LoVo (cell line): ENCODE results near the gene FIBCD1.

ENCODE experiments used
- DNase-seq: peaks from one replicate; pipeline ENCODE4 v3.0.0-alpha.2; 2016; ENCODE audit warnings: low spot score

FIBCD1 gene

GRCh38 chr9:130938652-130939404 is at the start of gene FIBCD1:
Gene FIBCD1, minus strand, starts transcription at chr9:130939247. Its CDS starts 640 bp downstream, at chr9:130938607.
- DNase-seq: peak; percentile 48

- no peak for DNase-seq
These were observed 49.3 kb upstream of the FIBCD1 start for GRCh38 chr9:130988400-130988747.

DNA sequence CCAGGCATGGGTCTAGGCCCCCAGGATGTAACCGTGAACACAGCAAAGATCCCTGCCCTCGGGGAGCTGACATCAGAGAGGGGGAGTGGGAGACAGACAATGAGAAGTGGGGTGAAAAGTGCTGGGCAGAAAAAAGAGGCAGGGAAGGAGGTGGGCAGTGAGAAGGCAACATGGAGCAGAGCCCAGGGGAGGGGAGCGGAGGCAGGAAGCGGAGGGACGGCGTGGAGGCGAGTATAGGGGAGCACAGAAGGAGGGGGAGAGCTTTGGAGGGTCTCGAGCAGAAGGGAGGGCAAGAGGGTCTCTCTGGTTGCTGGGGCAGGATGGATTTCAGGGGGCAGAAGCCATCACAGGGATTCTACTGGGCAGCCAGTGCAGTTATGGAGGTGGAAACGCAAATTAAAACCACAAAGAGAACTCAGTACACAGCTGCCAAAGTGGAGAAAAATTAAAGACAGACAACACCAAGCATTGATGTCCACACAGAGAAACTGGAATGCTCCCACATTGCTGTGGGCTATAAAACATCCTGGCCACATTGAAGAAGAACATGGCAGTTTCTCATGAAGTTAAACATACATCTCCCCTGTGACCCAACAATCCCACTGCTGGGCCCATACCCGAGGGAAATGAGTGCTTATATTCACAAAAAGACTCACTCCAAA is 48.8 kb upstream of the FIBCD1 start:
- DNase-seq: no peak

- DNase-seq: no peak
These were observed 48.0 kb upstream of the FIBCD1 start for GRCh38 chr9:130987054-130987453.

DNA sequence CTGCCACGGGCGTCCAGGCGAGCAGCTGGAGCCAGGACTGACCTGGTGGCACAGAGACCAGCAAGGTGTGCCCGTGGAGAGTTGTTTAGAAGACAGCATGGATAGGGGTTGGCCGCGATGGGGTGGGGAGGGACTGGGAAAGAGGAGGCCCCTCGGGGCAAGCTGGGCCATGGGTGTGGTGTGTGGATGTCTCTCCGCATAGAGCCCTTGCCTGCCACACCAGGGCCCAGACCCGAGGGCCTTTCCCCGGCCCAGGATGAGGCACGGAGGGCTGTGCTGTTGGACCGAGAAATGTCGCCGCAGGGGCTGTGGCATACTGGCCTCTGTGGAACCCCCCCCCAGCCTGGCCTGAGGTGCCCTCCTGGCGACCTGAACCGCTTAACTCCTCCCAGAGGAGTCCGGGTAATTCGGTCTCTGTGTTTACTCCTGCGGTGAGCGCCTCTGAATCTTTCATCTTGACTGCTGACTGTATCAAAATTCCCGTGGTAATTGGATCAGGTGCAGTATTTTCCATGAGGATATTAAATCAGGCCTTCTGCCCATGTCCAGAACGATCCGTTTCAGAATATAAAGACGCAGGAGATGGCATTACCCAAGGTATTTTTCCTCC is 47.4 kb upstream of the FIBCD1 start:
- DNase-seq: no peak

- no peak for DNase-seq
These were observed 46.6 kb upstream of the FIBCD1 start for GRCh38 chr9:130985606-130986162.

- DNase-seq: no peak
These were observed 46.0 kb upstream of the FIBCD1 start for GRCh38 chr9:130985029-130985428.

DNA sequence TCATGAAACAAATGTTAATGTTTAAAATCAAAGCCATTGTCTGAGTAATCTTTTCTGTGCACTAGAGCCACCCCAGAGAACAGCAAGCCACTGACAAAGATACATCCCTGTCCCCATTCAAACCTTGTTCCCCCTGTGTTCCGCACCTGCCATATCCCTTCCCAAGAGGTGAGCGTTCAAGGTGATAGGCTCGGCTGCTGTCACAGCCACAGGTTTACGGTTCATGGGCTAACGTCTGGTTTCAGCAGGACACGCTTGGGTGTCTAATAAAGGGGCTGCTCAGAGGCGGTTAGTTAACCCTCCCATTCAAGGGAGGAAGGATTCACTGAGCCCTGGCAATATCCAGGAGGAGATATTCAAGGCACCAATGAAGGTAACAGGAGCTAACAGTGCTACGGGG is 45.5 kb upstream of the FIBCD1 start:
- no peak for DNase-seq

DNA sequence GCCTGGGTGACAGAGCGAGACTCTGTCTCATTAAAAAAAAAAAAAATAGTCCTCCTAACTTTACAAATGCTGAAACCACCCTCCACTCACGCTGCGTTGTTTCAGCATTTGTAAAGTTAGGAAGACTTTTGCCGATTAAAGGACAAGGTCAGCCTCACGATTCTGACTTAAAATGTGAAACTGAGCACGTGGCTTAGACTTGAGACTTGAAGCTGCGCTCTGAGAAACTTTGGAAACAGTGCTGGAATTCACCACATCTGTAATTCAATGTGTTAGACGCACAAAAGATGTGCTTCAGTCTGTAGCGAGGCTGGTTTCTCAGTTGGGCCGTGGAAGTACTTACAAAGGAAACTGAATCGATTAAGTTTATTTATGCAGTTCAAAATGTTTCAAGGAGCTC is 44.9 kb upstream of the FIBCD1 start:
- DNase-seq: no peak

GRCh38 chr9:130983359-130983670 is 44.3 kb upstream of the FIBCD1 start:
- no peak for DNase-seq

GRCh38 chr9:130982636-130983358 is 43.8 kb upstream of the FIBCD1 start:
- no peak for DNase-seq

DNA sequence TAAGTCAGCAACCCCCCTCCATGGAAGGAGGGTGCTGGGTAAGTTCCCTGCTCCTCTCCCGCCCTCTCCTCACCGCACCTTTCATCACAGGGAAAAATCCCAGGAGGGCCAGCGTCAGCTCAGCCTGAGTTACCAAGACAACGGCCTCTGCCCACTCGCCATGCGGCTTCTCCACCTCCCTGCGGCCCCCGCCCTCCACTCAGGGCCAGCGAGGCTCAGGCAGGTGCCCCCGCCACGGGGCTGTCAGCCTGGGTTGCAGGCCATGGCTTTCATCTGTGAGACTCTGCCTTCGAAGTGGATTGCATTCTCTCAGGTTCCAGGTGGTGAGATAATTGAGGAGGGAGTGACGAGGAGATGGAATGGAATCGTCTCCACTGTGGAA is 42.7 kb upstream of the FIBCD1 start:
- DNase-seq: no peak

GRCh38 chr9:130981002-130981755 is 42.1 kb upstream of the FIBCD1 start:
- no peak for DNase-seq

GRCh38 chr9:130980526-130980925 is 41.5 kb upstream of the FIBCD1 start:
- no peak for DNase-seq

DNA sequence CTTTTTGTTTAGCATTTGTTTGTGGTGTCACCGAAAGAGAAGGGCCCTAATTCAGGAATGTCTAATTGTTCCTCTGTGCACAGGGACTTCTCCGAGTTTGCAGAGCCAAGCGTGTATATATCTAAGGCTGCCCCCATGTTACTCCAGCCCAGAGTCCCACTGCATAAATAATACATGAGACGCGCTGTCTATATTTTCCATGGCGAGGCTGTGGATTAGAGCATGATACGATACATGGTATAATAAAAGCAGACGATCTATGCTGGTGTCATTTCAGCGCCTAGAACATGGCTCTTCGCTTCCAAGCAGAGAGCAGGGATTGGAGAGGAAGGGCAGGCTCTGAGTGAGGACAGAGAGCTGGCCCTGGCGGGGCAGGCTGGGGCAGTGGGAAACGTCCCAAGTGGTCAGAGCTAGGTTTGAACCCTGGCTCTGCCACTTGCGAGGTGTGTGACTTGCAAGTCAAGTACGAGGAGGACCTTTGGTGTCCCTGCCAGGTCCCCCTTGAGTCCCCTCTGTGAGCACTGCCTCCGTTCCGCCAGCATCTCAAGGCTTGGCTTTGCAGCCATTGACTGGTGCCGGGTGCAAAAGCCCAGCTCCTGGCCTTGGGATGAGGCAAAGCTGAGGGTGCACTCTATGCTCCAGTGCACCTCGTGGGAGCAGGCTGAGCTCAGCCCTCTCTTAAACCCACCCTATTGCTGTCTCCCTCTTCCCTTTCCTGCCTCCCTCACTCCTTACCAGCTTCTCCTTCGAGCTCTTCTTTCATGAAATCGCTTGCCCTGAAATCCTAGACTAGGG is 40.7 kb upstream of the FIBCD1 start:
- no peak for DNase-seq

- DNase-seq: no peak
These were observed 38.8 kb upstream of the FIBCD1 start for GRCh38 chr9:130977811-130978221.

DNA sequence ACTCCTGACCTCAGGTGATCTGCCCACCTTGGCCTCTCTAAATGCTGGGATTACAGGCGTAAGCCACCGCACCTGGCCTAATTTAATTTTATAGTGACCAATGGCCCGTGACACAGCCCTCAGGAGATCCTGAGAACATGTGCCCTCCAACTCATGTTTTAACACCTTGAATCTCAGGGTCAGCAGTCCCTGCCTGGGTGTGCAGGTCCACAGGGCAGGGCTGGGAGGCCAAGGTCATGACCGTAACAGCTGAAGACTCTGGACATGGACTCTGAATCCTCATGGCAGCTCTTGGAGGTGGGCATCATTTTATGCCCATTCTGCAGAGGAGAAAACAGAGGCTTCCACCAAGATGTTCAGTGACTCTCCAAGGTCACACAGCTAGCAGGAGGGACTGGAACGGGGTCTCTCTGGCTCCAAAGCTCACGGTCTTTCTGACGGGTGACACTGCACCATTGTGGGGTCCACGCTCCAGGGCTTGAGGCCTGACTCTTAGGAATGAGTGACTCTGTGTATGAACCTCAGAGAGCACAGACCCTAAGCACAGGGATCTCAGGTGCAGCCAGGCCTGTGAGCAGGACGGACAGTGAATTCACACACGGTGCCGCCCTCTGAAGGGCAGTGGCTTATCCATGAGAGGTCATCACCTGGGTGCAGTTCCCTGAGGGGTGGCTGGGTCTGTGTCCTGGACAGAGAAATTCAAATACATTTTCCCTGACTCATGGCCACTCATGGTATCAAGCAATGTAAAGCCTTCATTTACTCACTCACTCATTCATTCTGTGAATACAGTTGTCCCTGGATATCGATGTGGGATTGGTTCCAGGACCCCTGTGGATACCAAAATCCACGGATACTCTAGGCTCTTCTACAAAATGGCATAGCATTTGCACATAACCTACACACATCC is 37.1 kb upstream of the FIBCD1 start:
- DNase-seq: no peak

GRCh38 chr9:130975156-130975555 is 36.1 kb upstream of the FIBCD1 start:
- DNase-seq: no peak

DNA sequence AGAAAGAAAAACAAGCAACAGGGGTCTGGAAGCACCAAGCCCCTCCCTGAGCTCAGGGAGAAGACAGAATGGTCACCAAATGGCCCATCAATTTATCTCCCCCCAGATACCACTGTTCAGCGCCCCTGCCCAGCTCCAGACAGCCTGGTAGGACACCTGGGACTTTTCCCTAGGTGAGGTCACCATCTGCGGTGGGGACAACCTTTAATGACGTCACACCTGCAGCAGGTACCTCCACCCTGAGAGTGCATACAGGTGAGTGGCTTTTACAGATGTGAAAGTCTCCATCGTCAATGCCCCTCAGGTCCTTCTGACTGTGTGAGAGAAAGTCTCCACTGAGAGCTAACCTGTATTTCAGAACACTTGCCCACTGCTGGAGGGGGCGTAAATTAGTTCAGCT is 35.6 kb upstream of the FIBCD1 start:
- no peak for DNase-seq

- DNase-seq: no peak
These were observed 34.7 kb upstream of the FIBCD1 start for GRCh38 chr9:130973686-130974281.
